Measurements from ENCODE around the gene EFHC2. TPM values are rescaled to one million over a fixed set of nuclear protein-coding genes. Genes with fewer than 3 reads are reported as not detected.

EFHC2 gene
- total RNA-seq, 1 donor from 2014 or later, result 18.0 TPM

GRCh38 chrX:44178274-44179053, 165.0 kb downstream of the EFHC2 start:
- ATAC-seq (ENCODE audit: poor library complexity), result no peak
- no peak for DNase-seq
- intact Hi-C loops (cut with DNase I), result no loop called here

GRCh38 chrX:44175455-44175854, 168.0 kb downstream of the EFHC2 start:
- intact Hi-C loops (cut with DNase I), result no loop called here
- DNase-seq (no peak), ATAC-seq (ENCODE audit: poor library complexity) (no peak)

GRCh38 chrX:44174061-44174460, 169.4 kb downstream of the EFHC2 start:
- intact Hi-C loops (cut with DNase I), result no loop called here
- DNase-seq (no peak), ATAC-seq (ENCODE audit: poor library complexity) (no peak)

- intact Hi-C loops (cut with DNase I), result no loop called here
- ATAC-seq (ENCODE audit: poor library complexity) (no peak), DNase-seq (no peak)
Measured at GRCh38 chrX:44173219-44173618, 170.3 kb downstream of the EFHC2 start.

- ATAC-seq (ENCODE audit: poor library complexity) (no peak), DNase-seq (no peak)
- intact Hi-C loops (cut with DNase I), result no loop called here
Measured at GRCh38 chrX:44167116-44167515, 176.4 kb downstream of the EFHC2 start.

GRCh38 chrX:44162964-44163475, 180.5 kb downstream of the EFHC2 start:
- intact Hi-C loops (cut with DNase I), result no loop called here
- ATAC-seq (ENCODE audit: poor library complexity) (no peak), DNase-seq (no peak)

GRCh38 chrX:44157858-44158257, 185.6 kb downstream of the EFHC2 start:
- ATAC-seq (ENCODE audit: poor library complexity) (no peak), DNase-seq (no peak)
- intact Hi-C loops (cut with DNase I), result no loop called here

GRCh38 chrX:44157283-44157682, 186.2 kb downstream of the EFHC2 start:
- intact Hi-C loops (cut with DNase I), result no loop called here
- no peak for DNase-seq
- no peak for ATAC-seq (ENCODE audit: poor library complexity)

GRCh38 chrX:44156726-44157125, 186.7 kb downstream of the EFHC2 start:
- ATAC-seq (ENCODE audit: poor library complexity) (no peak), DNase-seq (no peak)
- intact Hi-C loops (cut with DNase I), result no loop called here

- DNase-seq, result no peak
- ATAC-seq (ENCODE audit: poor library complexity), result no peak
- intact Hi-C loops (cut with DNase I), result no loop called here
Measured at GRCh38 chrX:44155126-44155525, 188.3 kb downstream of the EFHC2 start.

- DNase-seq, result no peak
- intact Hi-C loops (cut with DNase I), result no loop called here
- no peak for ATAC-seq (ENCODE audit: poor library complexity)
Measured at GRCh38 chrX:44152852-44153251, 190.6 kb downstream of the EFHC2 start.

- no peak for DNase-seq
- no peak for ATAC-seq (ENCODE audit: poor library complexity)
- intact Hi-C loops (cut with DNase I), result no loop called here
Measured at GRCh38 chrX:44147130-44147529, 196.3 kb downstream of the EFHC2 start.

- intact Hi-C loops (cut with DNase I), result no loop called here
- ATAC-seq (ENCODE audit: poor library complexity) (no peak), DNase-seq (no peak)
Measured at GRCh38 chrX:44144177-44144945, 199.1 kb downstream of the EFHC2 start.

- intact Hi-C loops (cut with DNase I), result no loop called here
- no peak for ATAC-seq (ENCODE audit: poor library complexity)
- no peak for DNase-seq
Measured at GRCh38 chrX:44143061-44143602, 200.3 kb downstream of the EFHC2 start.

GRCh38 chrX:44130189-44130588, 213.3 kb downstream of the EFHC2 start:
- intact Hi-C loops (cut with DNase I), result no loop called here
- no peak for DNase-seq
- no peak for ATAC-seq (ENCODE audit: poor library complexity)

- ATAC-seq (ENCODE audit: poor library complexity) (no peak), DNase-seq (no peak)
- intact Hi-C loops (cut with DNase I), result no loop called here
Measured at GRCh38 chrX:44113337-44113736, 230.1 kb downstream of the EFHC2 start.

GRCh38 chrX:44106864-44107263, 236.6 kb downstream of the EFHC2 start:
- intact Hi-C loops (cut with DNase I), result no loop called here
- ATAC-seq (ENCODE audit: poor library complexity) (no peak), DNase-seq (no peak)

- no peak for DNase-seq
- intact Hi-C loops (cut with DNase I), result no loop called here
- no peak for ATAC-seq (ENCODE audit: poor library complexity)
Measured at GRCh38 chrX:44105228-44105913, 238.1 kb downstream of the EFHC2 start.

- intact Hi-C loops (cut with DNase I), result no loop called here
- no peak for ATAC-seq (ENCODE audit: poor library complexity)
- no peak for DNase-seq
Measured at GRCh38 chrX:44104699-44105098, 238.8 kb downstream of the EFHC2 start.
